ENCODE data around the gene MBOAT7. TPM values are rescaled to one million over a fixed set of nuclear protein-coding genes. Genes with fewer than 3 reads are reported as not detected.
A peak's percentile ranks its signal among the peaks of the same experiment; 100 is the strongest.

The MBOAT7 gene
- total RNA-seq, 1 donor from 2014 or later = 56.0 TPM

DNA sequence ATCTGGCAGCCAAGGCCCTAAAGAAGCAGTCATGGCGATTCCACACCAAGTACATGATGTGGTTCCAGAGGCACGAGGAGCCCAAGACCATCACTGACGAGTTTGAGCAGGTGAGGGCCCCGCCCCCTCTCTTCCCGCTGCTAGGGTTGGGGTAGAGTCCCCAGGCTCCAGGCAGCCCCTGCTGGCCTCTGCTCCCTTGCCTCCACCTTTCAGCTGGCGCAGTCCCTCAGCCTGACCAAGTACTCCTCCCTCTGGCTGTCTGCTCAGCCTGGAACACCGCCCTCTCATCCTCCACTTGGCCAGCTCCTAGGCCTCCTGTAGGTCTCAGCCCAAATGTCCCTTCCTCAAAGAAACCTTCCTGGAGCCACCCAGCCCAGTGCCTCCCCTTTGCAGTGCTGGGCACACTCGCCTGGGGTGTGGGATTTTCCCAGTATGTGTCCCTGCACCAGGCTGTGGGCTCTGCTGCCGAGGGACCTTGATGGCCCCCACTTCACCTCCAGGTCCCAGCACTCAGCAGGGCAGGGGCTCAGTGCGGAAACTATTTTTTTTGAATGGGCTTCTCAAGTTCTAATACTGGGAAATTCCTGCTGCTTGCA, 35.6 kb downstream of the MBOAT7 start:
- ATAC-seq (no peak), DNase-seq (ENCODE audit: low spot score) (no peak)
- intact Hi-C loops (cut with DNase I) = no loop called here

GRCh38 chr19:54152878-54153524, 36.4 kb downstream of the MBOAT7 start:
- ATAC-seq = peak; percentile 22
- no peak for DNase-seq (ENCODE audit: low spot score)
- intact Hi-C loops (cut with DNase I) = no loop called here

DNA sequence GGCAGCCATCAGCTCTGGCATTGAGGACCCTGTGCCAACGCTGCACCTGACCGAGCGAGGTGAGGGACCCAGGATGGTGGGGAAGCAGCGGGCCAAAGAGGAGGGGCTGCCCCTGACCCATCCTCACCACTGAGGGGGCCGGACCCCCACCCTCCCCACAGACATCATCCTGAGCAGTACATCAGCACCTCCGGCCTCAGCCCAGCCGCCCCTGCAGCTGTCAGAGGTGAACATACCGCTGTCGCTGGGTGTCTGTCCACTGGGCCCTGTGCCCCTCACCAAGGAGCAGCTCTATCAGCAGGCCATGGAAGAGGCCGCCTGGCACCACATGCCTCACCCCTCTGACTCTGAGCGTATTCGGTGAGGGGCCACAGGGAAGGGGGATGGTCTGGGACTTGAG, 37.1 kb downstream of the MBOAT7 start:
- intact Hi-C loops (cut with DNase I) = no loop called here
- DNase-seq (ENCODE audit: low spot score) = no peak
- no peak for ATAC-seq

DNA sequence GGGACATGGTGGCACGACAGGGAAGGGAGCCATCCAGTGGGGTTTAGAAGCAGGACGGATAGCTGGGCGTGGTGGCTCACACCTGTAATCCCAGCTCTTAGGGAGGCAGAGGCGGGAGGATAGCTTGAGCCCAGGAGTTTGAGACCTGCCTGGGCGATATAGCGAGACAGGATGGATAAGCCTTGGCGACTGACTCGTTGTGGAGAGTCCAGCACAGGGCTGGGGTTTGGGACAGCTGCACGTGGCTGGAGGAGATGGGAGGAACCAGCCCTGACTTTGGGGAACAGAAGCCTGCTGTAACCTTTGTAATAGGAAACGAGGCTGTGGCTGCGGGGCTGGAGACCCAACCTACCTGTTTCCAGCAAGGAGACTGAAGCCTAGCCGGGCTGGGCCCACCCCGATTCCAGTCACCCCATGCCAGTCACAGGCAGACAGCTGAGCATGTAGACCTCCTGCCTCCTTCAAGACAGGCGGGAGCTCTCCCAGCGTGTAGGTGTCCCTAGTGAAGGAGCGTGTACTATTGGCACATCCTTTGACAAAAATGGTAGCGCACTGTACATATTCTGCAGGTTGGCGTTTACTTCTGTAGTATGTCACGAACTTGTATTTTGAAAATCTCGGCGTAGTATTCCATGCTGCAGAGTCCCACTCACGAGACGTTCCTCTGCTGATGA, 37.9 kb downstream of the MBOAT7 start:
- intact Hi-C loops (cut with DNase I) = no loop called here
- no peak for ATAC-seq

GRCh38 chr19:54149021-54149812, 40.2 kb downstream of the MBOAT7 start:
- no peak for ATAC-seq
- DNase-seq (ENCODE audit: low spot score) = no peak
- intact Hi-C loops (cut with DNase I) = no loop called here

More for the DNA sequence above, 37.9 kb downstream of the MBOAT7 start:
- DNase-seq (ENCODE audit: low spot score) = no peak

- ATAC-seq = no peak
Measured at GRCh38 chr19:54148158-54148557, 41.2 kb downstream of the MBOAT7 start.

GRCh38 chr19:54147676-54148075, 41.7 kb downstream of the MBOAT7 start:
- DNase-seq (ENCODE audit: low spot score) (no peak), ATAC-seq (no peak)
- intact Hi-C loops (cut with DNase I) = no loop called here

More at GRCh38 chr19:54148158-54148557, 41.2 kb downstream of the MBOAT7 start:
- intact Hi-C loops (cut with DNase I) = no loop called here
- DNase-seq (ENCODE audit: low spot score) = no peak

DNA sequence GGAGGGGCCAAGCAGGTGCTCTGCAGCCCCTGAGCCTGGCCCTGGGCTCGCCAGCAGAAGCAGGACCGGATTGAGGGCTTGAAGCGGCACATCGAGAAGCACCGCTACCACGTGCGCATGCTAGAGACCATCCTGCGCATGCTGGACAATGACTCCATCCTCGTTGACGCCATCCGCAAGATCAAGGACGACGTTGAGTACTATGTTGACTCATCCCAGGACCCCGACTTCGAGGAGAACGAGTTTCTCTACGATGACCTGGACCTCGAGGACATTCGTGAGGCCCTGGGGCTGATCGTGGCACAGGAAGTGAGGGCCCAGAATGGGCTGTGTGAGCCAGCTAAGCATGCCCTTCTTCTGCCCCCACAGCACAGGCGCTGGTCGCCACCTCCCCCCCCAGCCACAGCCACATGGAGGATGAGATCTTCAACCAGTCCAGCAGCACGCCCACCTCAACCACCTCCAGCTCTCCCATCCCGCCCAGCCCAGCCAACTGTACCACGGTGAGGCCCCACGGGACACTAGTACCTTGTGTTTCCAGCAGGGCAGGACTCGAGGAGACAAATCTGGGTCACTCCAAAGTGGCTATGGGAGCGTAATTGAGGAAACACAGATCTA, 43.7 kb downstream of the MBOAT7 start:
- intact Hi-C loops (cut with DNase I) = no loop called here
- DNase-seq (ENCODE audit: low spot score) (no peak), ATAC-seq (no peak)

GRCh38 chr19:54142166-54142780, 47.1 kb downstream of the MBOAT7 start:
- intact Hi-C loops (cut with DNase I) = no loop called here
- ATAC-seq (no peak), DNase-seq (ENCODE audit: low spot score) (no peak)

GRCh38 chr19:54141356-54141755, 48.0 kb downstream of the MBOAT7 start:
- ATAC-seq (no peak), DNase-seq (ENCODE audit: low spot score) (no peak)
- intact Hi-C loops (cut with DNase I) = no loop called here

- intact Hi-C loops (cut with DNase I) = no loop called here
- ATAC-seq (no peak), DNase-seq (ENCODE audit: low spot score) (peak; percentile 62)
Measured at GRCh38 chr19:54138489-54139256, 50.7 kb downstream of the MBOAT7 start.

DNA sequence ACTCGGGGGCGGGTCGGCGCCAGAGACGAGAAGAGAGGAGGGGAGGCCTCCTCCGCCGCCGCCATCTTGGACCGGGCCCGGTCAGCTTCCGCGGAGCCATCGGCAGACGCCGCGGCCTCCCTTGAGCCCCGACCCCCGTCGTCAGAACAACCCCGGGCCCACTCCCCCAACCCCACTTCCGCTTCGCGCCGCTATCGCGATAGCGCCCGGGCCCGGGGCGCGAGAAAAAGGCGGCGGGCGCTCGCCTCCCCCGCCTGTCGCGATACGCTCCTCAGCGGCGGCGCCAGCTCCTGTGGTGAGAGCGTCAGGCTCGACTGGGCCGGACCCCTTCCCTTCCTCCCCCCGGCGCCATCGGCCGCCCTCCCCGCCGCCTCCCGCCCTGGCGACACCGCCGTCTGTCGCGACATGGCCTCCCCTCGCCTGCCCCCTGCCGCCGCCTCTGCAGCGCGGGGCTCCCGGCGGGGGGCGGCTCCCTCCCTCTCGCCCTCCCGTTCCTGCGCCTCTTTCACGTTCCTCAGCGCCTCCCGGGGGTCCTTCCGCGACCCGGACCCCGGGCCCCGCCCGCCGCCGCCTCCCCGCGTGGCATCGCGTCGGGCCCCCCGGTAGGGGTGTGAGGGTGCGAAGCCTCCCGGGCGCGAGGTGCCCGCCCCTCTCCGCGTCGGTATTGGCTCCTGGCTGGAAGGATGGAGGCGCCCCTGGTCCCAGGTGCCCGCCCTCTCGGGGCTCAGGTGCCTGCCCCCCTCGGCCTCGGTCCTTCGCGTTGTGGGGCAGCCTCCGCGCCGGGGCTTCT, 51.5 kb downstream of the MBOAT7 start, which contains the start of gene CNOT3:
CNOT3 (plus strand) TSS at position 64 of the 790 bp plus-strand sequence. CDS start 5,217 bp downstream, outside the sequence.
- intact Hi-C loops (cut with DNase I) = no loop called here
- ATAC-seq = no peak
- DNase-seq (ENCODE audit: low spot score) = peak; percentile 71

GRCh38 chr19:54136864-54137698, 52.3 kb downstream of the MBOAT7 start:
- intact Hi-C loops (cut with DNase I) = no loop called here
- peak; percentile 97 for ATAC-seq
- peak; percentile 99 for DNase-seq (ENCODE audit: low spot score)

DNA sequence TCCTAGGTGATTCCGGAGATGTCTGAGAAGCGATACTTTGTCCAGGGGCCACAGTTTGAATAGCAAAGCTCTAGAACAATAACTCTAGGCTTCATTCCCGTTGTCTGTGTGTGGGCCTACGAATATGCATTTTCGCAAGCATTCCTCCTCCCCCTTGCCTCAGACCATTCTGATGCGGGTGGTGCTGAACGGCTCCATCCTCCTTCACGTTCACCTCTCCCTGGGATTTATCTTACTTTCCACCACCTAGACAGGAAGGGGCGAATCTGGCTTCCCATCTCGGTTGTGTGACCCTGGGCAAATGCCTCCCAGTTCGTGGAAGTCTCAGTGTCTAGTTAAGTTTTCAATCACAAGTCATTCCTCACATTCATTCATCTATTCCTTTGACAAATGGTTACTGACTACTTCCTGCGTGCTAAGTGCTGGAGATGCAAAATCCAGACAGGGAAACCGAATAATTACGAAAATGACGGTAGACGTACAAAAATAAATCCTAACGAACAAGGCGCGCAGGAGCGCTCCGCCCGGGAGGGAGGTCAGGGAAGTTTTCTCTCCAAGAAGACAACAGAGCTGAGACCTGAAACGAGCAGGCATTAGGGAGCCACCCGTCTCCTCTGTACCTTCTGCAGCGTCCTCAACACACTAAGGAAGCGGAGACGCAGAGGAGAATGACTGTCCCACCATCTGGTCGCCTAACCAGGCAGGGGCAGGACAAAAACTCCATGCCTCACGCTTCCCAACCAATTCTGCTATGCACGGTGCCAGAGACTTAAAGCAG, 53.1 kb downstream of the MBOAT7 start:
- intact Hi-C loops (cut with DNase I) = no loop called here
- DNase-seq (ENCODE audit: low spot score) (no peak), ATAC-seq (no peak)

GRCh38 chr19:54133957-54134590, 55.3 kb downstream of the MBOAT7 start:
- ATAC-seq (no peak), DNase-seq (ENCODE audit: low spot score) (no peak)
- intact Hi-C loops (cut with DNase I) = no loop called here
